PC-3 (cell line): Measurements from ENCODE around the gene EFCAB14. TPM values are rescaled to one million over a fixed set of nuclear protein-coding genes. Genes with fewer than 3 reads are reported as not detected.

Source experiments
- ATAC-seq: fragments of 200-7000 bp; cut with Tn5 transposase; 2 replicates; pipeline ENCODE4 v1.9.1; 2020; ENCODE audit warnings: mild to moderate bottlenecking, moderate library complexity
- BruUV-seq: library from RNA; stranded (reverse); fragments of 400-500 nt; replicated peaks from 2 replicates; lab custom pipeline; 2021; lab: Mats Ljungman, UMichigan
- CTCF ChIA-PET: fragments of 300-600 bp; sonication (Branson Sonifier 250); formaldehyde crosslinking; loops from one replicate; lab custom pipeline; 2022; ENCODE audit warnings: antibody characterized with exemption; lab: Charles Lee
- POLR2A ChIA-PET: fragments of 300-600 bp; sonication (Branson Sonifier 250); formaldehyde crosslinking; loops from one replicate; lab custom pipeline; 2022; ENCODE audit warnings: antibody characterized with exemption; ENCODE audit not compliant: unreplicated experiment; lab: Charles Lee
- DNase-seq: peaks from one replicate; pipeline ENCODE4 v3.0.0-alpha.2; 2015
- H2AFZ ChIP-seq: fragments of 300-600 bp; sonication (generic); 2 replicates; pipeline ENCODE4 v1.6.0; 2016; ENCODE audit warnings: antibody characterized with exemption, low read length
- H3F3A ChIP-seq: fragments of 300-600 bp; sonication (generic); one replicate; pipeline ENCODE4 v1.6.0; 2017; ENCODE audit warnings: antibody characterized with exemption, low read length, control low read depth, mild to moderate bottlenecking; ENCODE audit not compliant: unreplicated experiment
- H3K27ac ChIP-seq: fragments of 300-600 bp; sonication (generic); 2 replicates; pipeline ENCODE4 v1.5.1; 2016; ENCODE audit warnings: mild to moderate bottlenecking, low read length
- H3K27me3 ChIP-seq: fragments of 300-600 bp; sonication (generic); 2 replicates; pipeline ENCODE4 v1.6.1; 2016; ENCODE audit warnings: low read length, mixed read lengths
- H3K36me3 ChIP-seq: fragments of 300-600 bp; sonication (generic); 2 replicates; pipeline ENCODE4 v1.6.1; 2016; ENCODE audit warnings: low read depth, mixed run types, low read length, mixed read lengths
- H3K4me1 ChIP-seq: fragments of 300-600 bp; sonication (generic); 2 replicates; pipeline ENCODE4 v1.5.1; 2016; ENCODE audit warnings: low read length; ENCODE audit not compliant: insufficient read depth
- H3K4me2 ChIP-seq: fragments of 300-600 bp; sonication (generic); 2 replicates; pipeline ENCODE4 v1.6.0; 2016; ENCODE audit warnings: low read length
- H3K4me3 ChIP-seq: fragments of 300-600 bp; sonication (generic); 2 replicates; pipeline ENCODE4 v1.5.1; 2016; ENCODE audit warnings: mild to moderate bottlenecking, low read length, mixed read lengths
- H3K79me2 ChIP-seq: fragments of 300-600 bp; sonication (generic); 2 replicates; pipeline ENCODE4 v1.6.1; 2017; ENCODE audit warnings: low read length, mixed read lengths
- H3K9ac ChIP-seq: fragments of 300-600 bp; sonication (generic); 2 replicates; pipeline ENCODE4 v1.6.0; 2016; ENCODE audit warnings: mild to moderate bottlenecking, low read length
- H3K9me2 ChIP-seq: fragments of 300-600 bp; sonication (generic); replicated peaks from 2 replicates; pipeline ENCODE4 v1.6.1; 2016; ENCODE audit warnings: mixed run types, low read length, mixed read lengths
- H3K9me3 ChIP-seq: fragments of 300-600 bp; sonication (generic); 2 replicates; pipeline ENCODE4 v1.6.1; 2016; ENCODE audit warnings: low read length, mixed read lengths
- H4K20me1 ChIP-seq: fragments of 300-600 bp; sonication (generic); 2 replicates; pipeline ENCODE4 v1.6.1; 2016; ENCODE audit warnings: low read length, mixed read lengths
- EZH2 ChIP-seq: fragments of 300-600 bp; sonication (generic); IDR thresholded peaks from one replicate; pipeline ENCODE4 v1.6.1; 2017; ENCODE audit warnings: antibody characterized with exemption, mild to moderate bottlenecking, low read length; ENCODE audit not compliant: unreplicated experiment
- EZH2phosphoT487 ChIP-seq: fragments of 300-600 bp; sonication (generic); IDR thresholded peaks from 2 replicates; pipeline ENCODE4 v1.6.1; 2018; ENCODE audit warnings: mild to moderate bottlenecking, antibody characterized with exemption, low read length, borderline replicate concordance
- intact Hi-C: fragments of 100-400 bp; cut with micrococcal nuclease; formaldehyde crosslinking; loops from 2 replicates; pipeline ENCODE4 v1.9.0; 2023
- total RNA-seq: library from RNA; depleted of rRNA; stranded (reverse); fragments of >200 nt; gene quantifications from 2 replicates; pipeline ENCODE4 v1.2.3, GENCODE V29; 2014
- TF ChIP-seq, protein P1 (sequence below): fragments of 300-600 bp; sonication (generic); conservative IDR thresholded peaks from 2 replicates; pipeline ENCODE4 v1.5.1; 2017; ENCODE audit warnings: antibody characterized with exemption, low read depth, mild to moderate bottlenecking, low read length

Gene EFCAB14
- total RNA-seq, 1 experiment from 2014 or later: 45.7 TPM

DNA sequence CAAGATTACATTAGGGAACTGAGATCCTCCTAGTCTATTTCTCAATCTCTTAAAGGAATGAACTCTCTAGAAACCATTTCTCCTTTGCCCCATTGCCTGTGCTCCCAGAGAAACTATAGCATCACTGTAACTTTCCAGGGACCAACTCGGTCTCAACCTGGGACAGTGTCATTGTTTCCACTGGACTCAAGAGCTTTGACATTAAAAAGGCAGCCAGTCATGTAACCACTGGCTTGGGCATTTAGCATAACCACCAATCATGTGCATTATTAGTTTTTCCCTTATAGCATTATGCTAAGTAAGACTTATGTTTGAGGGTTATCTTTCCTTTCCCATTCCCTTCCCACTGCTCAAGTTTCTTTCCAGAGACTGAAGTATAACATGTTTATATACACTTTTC lies 29.0 kb downstream of the EFCAB14 start:
- POLR2A ChIA-PET: no interaction called here
- no TSS peak for BruUV-seq
- no peak for ATAC-seq

DNA sequence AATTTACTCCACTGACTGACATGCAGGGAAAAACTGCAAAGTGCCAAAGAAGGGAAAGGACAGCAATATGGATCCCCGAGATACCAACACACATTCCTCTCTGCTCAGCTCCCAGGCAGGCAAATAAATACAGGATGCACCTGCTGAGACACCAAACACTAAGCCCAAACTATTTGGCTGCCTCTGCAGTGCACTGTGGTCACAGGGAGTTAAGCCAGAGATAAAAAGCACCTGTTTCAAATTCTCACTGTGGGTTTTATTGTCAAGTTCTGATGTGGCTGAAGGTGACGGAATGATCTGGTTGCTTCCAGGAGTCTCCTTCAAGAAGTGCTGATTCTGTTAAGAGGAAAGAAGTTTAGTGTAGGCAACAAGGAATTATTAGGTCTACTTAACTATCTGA lies 29.6 kb downstream of the EFCAB14 start:
- peaks cover 75% of the 10 kb centered on the region for H3K36me3 ChIP-seq
- no peak overlapping the region for H3K4me2 ChIP-seq
- H3K9ac ChIP-seq: no peak overlapping the region
- H2AFZ ChIP-seq: no peak overlapping the region
- H3K9me3 ChIP-seq: no peaks in the 10 kb centered on the region
- intact Hi-C loops: loop anchor here (5.0 kb wide), 1 partner anchor 38 kb away; no protein-coding TSS in a partner anchor
- no peak for TF ChIP-seq EZH2phosphoT487
- TF ChIP-seq EZH2: no peak
- TF ChIP-seq, protein P1, sequence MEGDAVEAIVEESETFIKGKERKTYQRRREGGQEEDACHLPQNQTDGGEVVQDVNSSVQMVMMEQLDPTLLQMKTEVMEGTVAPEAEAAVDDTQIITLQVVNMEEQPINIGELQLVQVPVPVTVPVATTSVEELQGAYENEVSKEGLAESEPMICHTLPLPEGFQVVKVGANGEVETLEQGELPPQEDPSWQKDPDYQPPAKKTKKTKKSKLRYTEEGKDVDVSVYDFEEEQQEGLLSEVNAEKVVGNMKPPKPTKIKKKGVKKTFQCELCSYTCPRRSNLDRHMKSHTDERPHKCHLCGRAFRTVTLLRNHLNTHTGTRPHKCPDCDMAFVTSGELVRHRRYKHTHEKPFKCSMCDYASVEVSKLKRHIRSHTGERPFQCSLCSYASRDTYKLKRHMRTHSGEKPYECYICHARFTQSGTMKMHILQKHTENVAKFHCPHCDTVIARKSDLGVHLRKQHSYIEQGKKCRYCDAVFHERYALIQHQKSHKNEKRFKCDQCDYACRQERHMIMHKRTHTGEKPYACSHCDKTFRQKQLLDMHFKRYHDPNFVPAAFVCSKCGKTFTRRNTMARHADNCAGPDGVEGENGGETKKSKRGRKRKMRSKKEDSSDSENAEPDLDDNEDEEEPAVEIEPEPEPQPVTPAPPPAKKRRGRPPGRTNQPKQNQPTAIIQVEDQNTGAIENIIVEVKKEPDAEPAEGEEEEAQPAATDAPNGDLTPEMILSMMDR: no peak
- ChIA-PET CTCF (no interaction called here), POLR2A (no interaction called here)
- H3K27ac ChIP-seq: no peak overlapping the region
- no peaks in the 10 kb centered on the region for H3K79me2 ChIP-seq
- H3K27me3 ChIP-seq: no peaks in the 10 kb centered on the region
- no peak for DNase-seq
- peaks cover 19% of the 10 kb centered on the region for H3K4me1 ChIP-seq
- no TSS peak for BruUV-seq
- H3K4me3 ChIP-seq: no peak overlapping the region
- H3K9me2 ChIP-seq: no peaks in the 10 kb centered on the region
- H4K20me1 ChIP-seq: no peaks in the 10 kb centered on the region
- no peak for ATAC-seq
- H3F3A ChIP-seq: no peaks in the 10 kb centered on the region

More for the DNA sequence above, 29.0 kb downstream of the EFCAB14 start:
- no peaks in the 10 kb centered on the region for H3F3A ChIP-seq
- CTCF ChIA-PET: no interaction called here
- H3K4me2 ChIP-seq: no peak overlapping the region
- no peak overlapping the region for H3K4me3 ChIP-seq
- H3K27me3 ChIP-seq: no peaks in the 10 kb centered on the region
- no peak for DNase-seq
- H3K9me2 ChIP-seq: no peaks in the 10 kb centered on the region
- H2AFZ ChIP-seq: no peak overlapping the region
- no peaks in the 10 kb centered on the region for H3K79me2 ChIP-seq
- TF ChIP-seq, protein P1: no peak
- no peak for TF ChIP-seq EZH2phosphoT487
- no peak for TF ChIP-seq EZH2
- no peaks in the 10 kb centered on the region for H3K9me3 ChIP-seq
- H3K9ac ChIP-seq: no peak overlapping the region
- no peaks in the 10 kb centered on the region for H4K20me1 ChIP-seq
- peaks cover 69% of the 10 kb centered on the region for H3K36me3 ChIP-seq
- intact Hi-C loops: loop anchor here (5.0 kb wide), 1 partner anchor 37 kb away; no protein-coding TSS in a partner anchor
- H3K4me1 ChIP-seq: peaks cover 19% of the 10 kb centered on the region
- no peak overlapping the region for H3K27ac ChIP-seq

DNA sequence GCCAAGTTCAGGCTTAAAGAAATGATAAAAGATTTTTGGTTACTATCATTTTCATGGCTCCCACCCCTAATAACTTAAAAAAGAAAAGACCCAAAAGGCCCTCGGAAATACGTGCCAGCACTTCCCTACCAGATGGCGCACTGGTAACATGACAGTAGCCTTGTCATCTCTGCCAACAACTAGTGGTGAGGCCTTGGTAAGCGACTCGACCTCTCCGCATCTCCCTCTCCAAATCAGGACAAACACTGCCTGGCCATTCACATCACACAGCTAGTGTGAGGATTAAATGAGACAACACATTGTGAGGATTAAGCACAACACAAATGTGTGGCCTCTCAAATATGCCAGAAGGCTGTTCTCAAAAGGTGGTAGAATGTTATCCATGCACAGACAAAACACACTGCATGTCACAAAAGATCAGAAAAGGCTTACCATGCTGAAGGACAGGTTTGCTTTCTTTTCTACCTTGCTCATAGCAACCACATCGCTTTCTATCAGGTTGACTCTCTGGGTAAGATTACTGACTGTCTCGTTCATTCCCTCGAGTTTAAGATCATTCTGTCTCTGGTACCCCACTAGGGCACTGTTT lies 30.9 kb downstream of the EFCAB14 start:
- no peak; the same call in 1 of the 2 replicates for ATAC-seq

More for the DNA sequence above, 30.9 kb downstream of the EFCAB14 start:
- Histone ChIP-seq H3K27me3 (no peaks in the 10 kb centered on the region), H2AFZ (no peak overlapping the region), H3K36me3 (peaks cover 83% of the 10 kb centered on the region), H3K4me1 (peaks cover 19% of the 10 kb centered on the region), H3K4me2 (peak overlapping the region; percentile 24; the same call in 1 of the 2 replicates), H3K79me2 (no peaks in the 10 kb centered on the region), H3K9ac (no peak overlapping the region), H3F3A (no peaks in the 10 kb centered on the region), H3K27ac (no peak overlapping the region), H4K20me1 (no peaks in the 10 kb centered on the region), H3K9me2 (no peaks in the 10 kb centered on the region), H3K9me3 (no peaks in the 10 kb centered on the region), H3K4me3 (no peak overlapping the region)
- intact Hi-C loops: loop anchor here (5.0 kb wide), 1 partner anchor 39 kb away; no protein-coding TSS in a partner anchor
- no peak for DNase-seq
- CTCF ChIA-PET: no interaction called here
- TF ChIP-seq EZH2phosphoT487: no peak
- POLR2A ChIA-PET: no interaction called here
- no TSS peak for BruUV-seq
